HG02588 (cell line): ENCODE data around the gene EFNA1.
"Not testable (repeated sequence)": the region's sequence is repeated elsewhere in the genome, so short reads cannot be mapped to it uniquely, and the experiment has no call there.

Experiments
- ATAC-seq: cut with Tn5 transposase; IDR thresholded peaks from one replicate; pipeline ENCODE4 v1.9.1; 2021; ENCODE audit warnings: mild to moderate bottlenecking, moderate library complexity; ENCODE audit not compliant: unreplicated experiment

EFNA1 gene

DNA sequence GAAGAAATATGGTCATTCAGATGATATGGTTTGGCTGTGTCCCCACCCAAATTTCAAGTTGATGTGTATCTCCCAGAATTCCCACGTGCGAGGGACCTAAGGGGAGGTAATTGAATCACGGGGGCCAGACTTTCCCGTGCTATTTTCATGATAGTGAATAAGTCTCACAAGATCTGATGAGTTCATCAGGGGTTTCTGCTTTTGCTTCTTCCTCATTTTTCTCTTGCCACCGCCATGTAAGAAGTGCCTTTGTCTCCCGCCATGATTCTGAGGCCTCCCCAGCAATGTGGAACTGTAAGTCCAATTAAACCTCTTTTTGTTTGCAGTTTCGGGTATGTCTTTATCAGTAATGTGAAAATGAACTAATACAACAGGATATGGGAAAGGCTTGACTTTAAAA, 14.1 kb downstream of the EFNA1 start:
- ATAC-seq, result no peak

DNA sequence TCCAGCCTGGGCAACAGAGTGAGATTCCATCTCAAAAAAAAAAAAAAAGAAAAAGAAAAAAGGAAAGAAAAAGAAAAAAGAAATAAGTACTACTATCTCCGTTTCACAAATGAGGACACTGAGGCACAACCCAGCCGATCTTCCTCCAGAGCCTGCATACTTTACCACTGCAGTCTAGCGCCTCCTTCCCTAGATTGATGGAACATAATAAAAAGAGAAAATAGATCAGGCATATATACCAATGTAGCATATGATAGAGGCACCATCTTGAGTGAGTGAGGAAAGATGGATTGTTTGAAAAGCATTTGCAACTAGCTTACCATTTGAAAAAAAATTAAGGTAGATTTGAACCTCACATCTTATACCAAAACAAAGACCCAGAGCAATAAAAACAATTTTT, 17.8 kb downstream of the EFNA1 start:
- no peak for ATAC-seq

DNA sequence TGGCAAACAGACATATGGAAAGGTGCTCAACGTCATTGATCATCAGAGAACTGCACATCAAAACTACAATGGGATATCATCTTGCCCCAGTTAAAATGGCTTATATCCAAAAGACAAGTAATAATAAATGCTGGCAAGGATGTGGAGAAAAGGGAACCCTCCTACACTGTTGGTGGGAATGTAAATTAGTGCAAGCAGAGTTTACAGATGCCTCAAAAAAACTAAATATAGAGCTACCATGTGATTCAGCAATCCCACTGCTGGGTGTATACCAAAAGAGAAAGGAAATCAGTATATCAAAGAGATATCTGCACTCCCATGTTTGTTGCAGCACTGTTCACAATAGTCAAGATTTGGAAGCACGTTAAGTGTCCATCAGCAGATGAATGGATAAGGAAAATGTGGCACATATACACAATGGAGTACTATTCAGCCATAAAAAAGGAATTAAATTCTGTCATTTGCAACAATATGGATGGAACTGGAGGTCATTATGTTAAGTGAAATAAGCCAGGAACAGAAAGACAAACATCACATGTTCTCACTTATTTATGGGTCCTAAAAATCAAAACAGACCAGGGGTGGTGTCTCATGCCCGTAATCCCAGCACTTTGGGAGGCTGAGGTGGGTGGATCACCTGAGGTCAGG, 28.4 kb downstream of the EFNA1 start:
- not testable (repeated sequence) for ATAC-seq

DNA sequence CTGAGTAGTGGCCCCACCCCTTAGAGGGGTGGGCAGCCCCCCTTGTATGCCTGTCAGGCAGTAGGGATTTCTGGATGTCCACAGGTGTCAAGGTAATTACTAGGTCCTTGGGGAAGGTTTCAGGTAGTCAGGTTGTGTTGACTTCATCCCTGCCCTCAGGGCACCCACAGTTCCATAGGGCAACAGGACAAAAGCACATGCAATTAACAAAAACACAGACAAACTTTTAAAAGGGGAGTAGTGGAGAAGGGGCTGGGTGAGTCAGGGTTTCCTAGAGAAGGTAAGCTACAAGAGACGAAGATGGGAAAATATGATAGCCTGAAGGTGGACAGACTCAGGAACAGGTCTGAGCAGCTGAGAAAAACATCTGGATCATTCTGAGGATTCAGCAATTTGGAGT, 31.3 kb downstream of the EFNA1 start:
- no peak for ATAC-seq

DNA sequence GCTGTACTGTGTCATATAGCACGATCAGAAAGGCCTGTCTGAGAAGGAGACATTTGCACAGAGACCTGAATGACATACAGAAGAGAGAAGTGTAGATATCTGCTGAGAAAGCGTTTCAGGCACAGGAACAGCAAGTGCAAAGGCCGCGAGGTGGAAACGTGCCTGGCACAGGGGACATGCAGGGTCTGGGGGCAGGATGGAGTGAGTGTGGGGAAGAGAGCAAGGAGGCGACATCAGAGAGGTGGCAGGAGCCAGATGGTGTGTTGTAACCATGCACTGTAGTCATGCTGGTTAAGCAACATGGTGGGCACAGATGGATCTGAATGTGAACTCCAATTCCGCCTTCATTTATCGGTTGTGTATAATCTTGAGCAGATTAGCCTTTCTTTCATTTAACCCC, 32.5 kb downstream of the EFNA1 start:
- ATAC-seq, result no peak

DNA sequence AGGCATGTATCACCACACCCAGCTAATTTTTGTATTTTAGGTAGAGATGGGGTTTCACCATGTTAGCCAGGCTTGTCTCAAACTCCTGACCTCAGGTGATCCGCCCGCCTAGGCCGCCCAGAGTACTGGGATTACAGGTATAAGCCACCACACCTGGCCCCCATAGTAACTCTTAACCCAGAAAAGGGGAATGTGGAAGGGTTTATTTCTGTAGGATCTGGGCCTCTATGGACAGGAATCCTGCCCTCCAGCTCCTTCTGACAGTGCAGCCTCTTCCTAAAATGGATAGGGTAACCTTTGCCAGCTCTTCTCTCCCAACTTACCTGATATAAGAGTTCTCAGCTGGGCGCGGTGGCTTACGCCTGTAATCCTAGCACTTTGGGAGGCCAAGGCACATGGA, 35.0 kb downstream of the EFNA1 start:
- ATAC-seq, result not testable (repeated sequence)

DNA sequence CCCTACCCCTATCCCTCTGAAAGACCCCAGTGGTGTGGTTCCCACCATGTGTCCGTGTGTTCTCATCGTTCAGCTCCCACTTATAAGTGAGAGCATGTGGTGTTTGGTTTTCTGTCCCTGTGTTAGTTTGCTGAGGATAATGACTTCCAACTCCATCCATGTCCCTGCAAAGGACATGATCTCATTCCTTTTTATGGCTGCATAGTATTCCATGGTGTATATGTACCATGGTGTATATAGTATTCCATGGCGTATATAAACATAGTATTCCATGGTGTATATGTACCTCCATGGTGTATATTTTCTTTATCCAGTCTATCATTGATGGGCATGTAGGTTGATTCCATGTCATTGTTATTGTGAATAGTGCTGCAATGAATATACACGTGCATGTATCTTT, 36.1 kb downstream of the EFNA1 start:
- not testable (repeated sequence) for ATAC-seq

DNA sequence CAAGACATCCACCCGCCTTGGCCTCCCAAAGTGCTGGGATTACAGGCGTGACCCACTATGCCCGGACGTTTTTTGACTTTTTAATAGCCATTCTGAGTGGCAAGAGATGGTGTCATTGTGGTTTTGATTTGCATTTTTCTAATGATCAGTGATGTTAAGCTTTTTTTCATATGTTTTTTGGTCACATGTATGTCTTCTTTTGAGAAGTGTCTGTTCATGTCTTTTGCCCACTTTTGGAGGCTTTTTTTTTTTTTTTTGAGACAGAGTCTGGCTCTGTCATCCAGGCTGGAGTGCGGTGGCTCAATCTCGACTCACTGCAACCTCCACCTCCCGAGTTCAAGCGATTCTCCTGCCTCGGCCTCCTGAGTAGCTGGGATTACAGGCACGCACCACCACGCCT, 36.9 kb downstream of the EFNA1 start:
- not testable (repeated sequence) for ATAC-seq

DNA sequence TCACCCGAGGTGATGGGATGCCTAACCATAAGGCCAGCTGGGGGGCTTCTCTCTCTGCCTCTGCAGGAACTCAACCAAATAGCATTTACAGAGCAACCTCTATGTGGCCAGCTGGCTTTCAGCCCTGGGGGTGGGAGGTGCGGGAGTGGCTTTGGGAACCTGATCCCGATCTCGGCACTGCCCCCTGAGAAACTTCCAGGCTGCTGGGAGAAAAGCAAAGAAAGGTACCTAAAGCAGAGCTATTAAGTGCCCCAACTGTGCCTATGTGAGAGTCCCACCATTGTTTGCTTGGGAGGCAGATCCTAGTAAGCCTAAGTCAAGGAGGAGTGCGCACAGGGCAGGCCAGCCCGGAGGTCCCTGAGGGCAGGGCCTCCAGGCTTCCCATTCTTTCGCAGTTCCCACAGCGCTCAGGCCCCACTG, 38.4 kb downstream of the EFNA1 start:
- ATAC-seq, result no peak

DNA sequence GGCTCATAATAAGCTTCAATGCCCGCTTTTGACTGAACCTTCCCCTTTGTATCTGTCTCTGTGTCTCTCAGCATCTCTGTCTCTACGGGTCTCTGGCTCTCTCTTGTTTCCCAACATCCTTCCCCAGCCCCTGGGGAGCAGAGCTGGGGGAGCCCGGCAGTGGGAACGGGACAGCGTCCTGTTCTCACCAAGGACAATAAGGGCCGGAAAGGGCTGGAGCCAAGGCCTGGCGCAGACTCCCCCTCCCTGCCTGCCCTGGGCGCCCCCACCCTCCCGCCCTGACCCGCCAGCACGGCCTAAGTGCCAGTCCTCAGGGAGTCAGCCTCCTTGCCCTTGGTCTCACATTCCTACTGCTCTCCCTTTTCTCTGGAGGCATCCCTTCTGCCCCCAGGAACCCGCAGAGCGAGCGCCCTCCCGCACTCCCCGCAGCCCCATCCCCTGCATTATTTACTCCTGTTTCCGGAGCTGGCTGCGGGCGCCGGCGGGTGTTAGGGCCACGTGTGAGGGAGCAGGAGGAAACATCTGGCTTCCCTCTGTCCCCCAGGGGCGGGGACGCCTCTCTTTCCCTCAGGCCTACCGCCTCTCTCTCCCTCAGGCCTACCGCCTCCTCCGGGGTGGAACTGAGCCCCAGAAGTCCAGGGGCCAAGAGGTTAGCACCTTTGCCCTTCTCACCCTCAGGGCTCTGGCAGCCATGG, 38.9 kb downstream of the EFNA1 start:
- no peak for ATAC-seq

DNA sequence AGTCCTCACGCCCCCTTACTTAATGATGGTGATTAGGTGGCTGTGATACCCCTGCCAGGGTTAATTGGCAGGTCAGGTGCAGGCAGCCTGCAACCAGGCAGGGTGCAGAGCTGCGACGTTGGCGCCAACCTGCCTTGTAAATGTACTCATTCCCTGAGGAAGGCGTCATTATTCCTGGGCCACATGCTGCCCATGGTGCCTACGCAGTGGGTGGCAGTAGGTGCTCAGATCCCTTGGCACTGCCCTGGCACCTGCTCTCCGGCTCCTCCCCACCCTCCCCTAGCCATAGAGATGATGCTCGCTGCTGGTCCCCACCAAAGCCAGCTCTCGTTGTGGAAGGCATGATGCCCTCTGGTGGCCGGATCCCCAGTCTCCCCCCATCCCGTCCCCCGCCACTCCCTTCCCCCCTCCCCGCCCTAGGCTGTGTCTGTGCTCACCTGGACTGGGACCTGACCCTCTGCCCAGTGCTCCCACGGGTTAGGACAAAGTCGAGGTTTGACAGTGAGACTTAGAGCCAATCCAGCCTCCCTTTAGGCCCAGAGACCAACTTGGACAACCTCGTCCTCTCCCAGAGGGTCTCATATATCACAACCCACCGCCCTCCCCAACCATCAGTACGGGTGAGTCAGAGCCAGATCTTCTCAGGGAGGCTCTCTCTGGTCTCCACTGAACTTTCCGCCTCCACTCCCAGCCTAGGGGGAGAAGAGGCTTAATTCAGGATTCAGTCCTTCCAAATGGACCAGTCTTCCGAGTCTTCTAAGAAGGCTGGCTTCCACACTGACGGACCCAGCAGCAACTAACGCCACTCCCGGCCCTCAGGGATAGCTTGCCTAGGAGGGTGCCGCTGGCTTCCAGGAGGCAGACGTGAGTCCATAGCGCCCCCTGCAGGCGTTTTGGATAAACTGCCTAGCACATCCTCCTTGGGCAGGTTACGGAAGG, 39.8 kb downstream of the EFNA1 start:
- peak; percentile 51 for ATAC-seq

DNA sequence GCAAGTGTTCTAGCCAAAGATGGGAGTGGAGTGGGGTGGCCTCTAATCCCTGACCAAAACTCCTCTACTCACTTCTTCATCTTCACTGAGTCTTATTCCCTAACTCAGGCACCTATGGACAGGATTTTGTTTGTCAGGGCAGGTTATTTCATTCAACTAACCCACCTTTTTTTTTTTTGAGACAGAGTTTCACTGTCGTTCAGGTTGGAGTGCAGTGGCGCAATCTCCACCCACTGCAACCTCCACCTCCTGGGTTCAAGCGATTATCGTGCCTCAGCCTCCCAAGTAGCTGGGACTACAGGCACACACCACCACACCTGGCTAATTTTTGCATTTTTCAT, 40.4 kb downstream of the EFNA1 start:
- not testable (repeated sequence) for ATAC-seq

DNA sequence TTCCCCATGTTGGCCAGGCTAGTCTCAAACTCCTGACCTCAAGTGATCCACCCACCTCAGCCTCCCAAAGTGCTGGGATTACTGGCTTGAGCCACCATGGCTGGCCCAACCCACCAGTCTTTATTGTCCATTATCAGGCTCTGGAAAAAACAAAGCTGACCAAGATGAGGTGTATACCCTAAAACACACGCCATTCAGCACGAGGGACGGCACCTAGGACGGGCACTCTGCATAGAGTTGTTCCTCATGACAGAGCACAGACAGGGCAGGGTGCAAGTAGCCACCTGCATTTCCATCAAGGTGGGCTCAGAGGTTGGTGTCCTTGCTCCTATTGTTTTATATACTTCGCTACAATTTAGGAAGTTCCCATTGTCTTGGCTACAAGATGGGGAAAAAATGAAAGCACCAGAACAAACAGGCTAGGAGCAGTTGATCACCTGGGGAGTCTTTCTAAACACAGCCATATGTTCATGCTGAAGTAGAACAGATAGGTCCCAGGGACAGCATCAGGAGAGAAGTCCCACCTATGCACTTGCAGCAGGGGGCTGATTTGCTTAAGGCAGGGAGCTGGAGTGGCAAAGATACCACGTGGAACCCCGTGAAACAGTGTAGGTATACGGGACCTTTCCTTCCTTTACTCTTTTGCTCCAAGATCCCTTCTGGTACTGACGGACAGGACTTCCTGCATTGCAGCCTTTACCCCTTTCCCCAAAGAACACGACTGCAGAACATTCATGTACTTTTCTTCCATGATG, 41.0 kb downstream of the EFNA1 start:
- no peak for ATAC-seq

DNA sequence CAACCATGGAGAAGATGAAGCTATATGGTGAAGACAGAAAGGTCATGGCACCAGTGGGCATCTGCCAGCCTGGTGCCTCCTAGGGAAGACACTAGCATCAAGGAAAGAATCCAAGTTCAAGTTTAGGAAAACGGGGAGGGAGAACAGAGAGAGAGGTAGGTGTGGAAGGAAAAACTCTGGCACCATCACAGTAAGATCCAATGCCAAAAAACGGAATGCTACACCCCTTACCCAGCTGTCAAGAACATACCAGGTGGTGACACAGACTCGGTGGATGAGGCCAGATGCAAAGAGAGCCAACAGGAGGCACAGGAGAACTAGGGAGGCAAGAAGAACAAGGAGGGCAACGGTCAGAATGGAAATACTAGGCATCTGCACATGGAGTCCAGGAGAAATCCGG, 41.9 kb downstream of the EFNA1 start:
- ATAC-seq, result no peak

DNA sequence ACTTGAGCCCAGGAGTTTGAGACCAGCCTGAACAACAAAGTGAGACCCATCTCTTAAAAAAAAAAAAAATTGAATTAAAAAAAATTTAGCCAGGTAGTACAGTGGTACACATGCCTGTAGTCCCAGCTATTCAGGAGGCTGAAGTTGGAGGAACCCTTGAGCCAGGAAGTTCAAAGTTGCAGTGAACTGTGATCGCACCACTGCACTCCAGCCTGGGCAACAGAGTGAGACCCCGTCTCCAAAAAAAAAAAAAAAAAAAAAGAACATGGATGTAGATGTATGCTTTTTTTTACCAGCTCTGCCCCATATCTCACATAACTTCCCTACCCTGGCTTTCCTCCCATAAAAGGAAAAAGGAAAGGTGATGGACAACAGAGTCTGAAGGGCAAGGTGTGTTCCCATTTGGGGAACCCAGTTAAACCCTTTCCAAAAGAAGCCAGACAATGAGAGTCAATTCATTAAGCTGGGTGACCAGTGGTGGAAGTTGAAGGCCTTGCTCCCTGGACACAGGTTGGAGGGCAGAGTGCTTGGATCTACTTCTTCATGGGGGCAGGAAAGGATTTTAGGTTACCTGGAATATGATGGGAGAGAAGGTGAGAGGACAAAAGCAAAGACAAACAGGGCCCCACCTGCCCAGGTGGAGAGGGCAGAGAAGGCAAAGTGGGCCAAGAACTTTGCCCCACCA, 42.6 kb downstream of the EFNA1 start:
- no peak for ATAC-seq

DNA sequence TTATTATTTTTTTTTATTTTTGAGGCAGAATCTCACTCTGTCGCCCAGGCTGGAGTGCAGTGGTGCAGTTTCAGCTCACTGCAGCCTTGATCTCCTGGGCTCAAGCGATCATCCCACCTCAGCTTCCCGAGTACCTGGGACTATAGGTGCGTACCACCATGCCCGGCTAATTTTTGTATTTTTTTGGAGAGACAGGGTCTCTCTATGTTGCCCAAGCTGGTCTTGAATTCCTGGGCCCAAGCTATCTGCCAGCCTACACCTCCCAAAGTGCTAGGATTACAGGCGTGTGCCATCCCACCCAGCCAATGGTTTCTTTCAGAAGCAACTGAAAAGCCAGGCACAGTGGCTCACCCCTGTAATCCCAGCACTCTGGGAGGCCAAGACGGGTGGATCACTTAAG, 43.1 kb downstream of the EFNA1 start:
- no peak for ATAC-seq

DNA sequence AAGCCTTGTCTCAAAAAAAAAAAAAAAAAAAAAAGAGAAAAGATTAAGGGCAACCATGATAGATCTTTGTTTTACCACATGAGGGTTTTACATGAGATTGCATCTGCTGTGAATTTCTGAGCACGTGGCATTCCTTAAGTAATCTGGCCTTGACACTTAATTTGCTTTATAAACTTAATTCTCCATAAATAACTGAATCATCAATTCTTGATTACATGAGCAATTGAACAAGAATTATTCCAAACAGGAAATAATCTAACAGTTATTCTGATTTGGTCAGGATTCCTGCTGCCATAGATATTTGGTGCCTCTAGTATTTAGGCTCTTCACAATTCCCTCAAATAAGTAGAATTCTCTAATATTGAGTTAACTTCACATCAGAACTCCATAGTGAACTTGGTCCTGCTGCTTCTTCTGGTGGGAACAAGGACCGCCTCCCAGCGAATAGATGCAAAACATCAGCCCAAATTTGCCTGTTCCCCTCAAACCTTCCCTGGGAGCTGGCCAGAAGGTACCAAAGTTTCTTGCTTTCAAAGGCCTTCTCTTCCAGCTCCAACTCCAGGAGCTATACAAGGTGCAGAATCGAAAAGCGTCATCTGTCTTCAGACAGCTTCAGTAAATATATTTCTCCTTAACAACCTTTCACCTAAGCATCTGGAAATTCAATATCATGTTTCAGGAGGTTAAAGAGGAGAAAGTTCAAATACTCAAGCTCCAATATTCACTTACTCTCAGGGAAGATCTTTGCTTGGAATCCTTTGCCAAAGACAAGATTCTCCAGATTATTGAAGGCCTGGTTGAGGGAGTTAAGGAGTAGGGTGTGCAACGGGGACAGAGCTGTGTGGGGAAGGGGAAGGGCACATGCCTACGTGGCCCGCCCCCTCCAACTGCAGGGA, 44.4 kb downstream of the EFNA1 start:
- no peak for ATAC-seq

DNA sequence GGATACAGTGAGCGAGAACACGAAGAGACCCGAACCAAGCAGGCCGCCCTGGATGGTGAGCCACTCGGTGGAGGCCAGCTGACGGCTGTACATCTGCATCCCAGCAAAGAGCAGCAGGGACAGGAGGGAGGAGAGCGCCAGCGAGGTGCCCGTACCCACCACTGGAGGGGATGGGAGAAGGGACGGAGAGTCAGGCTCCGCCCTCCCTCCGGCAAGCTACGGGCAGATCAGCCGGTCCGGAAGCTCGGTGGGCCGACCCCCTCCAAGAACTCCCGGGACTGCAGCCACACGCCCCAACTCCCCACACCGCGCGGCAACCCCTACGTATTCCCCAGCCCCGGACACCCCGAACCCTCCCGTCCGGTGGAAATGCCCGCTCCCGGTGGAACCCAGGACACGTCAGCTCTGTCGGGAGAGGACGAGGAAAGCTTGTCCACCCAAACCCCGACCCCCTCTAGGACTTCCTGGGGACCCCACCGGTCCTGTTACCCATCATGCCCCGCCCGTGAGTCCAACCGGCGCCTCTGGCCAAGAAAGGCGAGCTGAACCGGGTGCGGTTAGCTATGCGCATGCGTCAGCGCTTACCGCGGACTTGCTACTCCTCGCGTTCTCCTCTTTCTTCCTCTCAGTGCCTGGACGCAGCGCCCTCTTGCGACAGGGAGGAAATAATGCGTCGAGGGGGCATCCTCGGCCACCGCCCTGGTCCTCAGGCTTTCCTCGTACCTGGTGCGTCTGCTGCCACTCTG, 45.2 kb downstream of the EFNA1 start, which contains the start of gene KRTCAP2:
KRTCAP2 (minus strand) TSS at position 573 of the 746 bp plus-strand sequence; CDS start at position 493, 80 bp downstream.
- peak; percentile 65 for ATAC-seq
